Activated naive CD4-positive, alpha-beta T cell (primary cell): ENCODE results near the gene ICAM4.
"Not testable (repeated sequence)": the region's sequence is repeated elsewhere in the genome, so short reads cannot be mapped to it uniquely, and the experiment has no call there.

Experiments used
- DNase-seq, 4 experiments: peaks; one replicate each; lab custom pipeline; 2025; lab: John Stamatoyannopoulos, UW

ICAM4 gene, protein sequence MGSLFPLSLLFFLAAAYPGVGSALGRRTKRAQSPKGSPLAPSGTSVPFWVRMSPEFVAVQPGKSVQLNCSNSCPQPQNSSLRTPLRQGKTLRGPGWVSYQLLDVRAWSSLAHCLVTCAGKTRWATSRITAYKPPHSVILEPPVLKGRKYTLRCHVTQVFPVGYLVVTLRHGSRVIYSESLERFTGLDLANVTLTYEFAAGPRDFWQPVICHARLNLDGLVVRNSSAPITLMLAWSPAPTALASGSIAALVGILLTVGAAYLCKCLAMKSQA

DNA sequence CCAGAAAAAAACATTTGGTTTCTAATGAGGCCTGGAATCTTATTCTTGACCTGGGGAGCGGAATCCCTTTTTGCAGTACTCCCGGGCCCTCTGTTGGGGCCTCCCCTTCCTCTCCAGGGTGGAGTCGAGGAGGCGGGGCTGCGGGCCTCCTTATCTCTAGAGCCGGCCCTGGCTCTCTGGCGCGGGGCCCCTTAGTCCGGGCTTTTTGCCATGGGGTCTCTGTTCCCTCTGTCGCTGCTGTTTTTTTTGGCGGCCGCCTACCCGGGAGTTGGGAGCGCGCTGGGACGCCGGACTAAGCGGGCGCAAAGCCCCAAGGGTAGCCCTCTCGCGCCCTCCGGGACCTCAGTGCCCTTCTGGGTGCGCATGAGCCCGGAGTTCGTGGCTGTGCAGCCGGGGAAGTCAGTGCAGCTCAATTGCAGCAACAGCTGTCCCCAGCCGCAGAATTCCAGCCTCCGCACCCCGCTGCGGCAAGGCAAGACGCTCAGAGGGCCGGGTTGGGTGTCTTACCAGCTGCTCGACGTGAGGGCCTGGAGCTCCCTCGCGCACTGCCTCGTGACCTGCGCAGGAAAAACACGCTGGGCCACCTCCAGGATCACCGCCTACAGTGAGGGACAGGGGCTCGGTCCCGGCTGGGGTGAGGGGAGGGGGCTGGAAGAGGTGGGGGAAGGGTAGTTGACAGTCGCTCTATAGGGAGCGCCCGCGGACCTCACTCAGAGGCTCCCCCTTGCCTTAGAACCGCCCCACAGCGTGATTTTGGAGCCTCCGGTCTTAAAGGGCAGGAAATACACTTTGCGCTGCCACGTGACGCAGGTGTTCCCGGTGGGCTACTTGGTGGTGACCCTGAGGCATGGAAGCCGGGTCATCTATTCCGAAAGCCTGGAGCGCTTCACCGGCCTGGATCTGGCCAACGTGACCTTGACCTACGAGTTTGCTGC, at the start of gene ICAM4:
Gene ICAM4 (plus strand): TSS at position 153 of the 935 bp plus-strand sequence. CDS start 58 bp downstream, at position 211.
- DNase-seq, result peak in 1 of 4 experiments; percentile 18

DNA sequence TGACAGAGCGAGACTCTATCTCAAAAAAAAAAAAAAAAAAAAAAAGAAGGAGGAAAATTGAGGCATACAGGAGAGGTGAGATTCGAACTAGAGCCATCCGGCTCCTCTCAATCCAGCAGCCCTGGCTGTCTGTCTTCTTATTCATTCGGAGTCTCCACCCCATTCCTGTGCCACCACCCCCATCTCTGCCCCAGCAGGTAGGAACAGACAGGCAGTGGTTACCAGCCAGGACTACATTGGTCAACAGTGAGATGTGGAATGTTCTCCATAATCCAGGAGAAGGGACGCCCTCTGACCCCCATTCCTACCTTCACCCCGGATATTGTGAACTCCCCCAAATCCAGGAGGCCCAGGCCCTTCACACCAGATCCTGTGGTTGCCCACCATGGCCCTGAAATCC, 49.1 kb upstream of the ICAM4 start:
- DNase-seq, result no peak

DNA sequence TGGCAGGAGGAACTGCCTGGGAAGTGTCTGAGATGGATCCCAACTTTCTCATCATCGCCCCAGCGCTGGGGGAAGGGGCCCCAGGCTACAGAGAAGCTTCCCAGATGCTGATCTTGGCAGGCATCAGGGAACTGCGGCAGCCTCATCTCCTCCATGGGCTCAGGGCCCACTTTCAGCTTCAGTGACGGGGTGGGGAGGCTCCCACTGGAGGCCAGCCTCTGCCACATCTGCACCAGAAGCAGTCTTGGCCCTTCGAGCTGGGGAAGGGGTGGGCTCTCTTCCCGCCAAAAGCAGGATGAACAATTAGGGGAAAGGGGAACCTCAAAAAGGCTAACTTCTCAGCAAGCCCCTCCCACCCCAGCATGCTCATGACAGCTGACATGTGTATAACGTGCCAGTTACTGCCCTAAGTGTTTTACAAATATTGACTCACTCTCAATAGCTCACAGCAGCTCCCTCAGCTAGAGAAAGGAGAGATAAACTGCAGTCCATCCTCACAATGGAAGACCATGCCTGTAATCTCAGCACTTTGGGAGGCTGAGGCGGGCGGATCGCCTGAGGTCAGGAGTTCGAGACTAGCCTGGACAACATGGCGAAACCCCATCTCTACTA, 48.5 kb upstream of the ICAM4 start:
- DNase-seq, result no peak

DNA sequence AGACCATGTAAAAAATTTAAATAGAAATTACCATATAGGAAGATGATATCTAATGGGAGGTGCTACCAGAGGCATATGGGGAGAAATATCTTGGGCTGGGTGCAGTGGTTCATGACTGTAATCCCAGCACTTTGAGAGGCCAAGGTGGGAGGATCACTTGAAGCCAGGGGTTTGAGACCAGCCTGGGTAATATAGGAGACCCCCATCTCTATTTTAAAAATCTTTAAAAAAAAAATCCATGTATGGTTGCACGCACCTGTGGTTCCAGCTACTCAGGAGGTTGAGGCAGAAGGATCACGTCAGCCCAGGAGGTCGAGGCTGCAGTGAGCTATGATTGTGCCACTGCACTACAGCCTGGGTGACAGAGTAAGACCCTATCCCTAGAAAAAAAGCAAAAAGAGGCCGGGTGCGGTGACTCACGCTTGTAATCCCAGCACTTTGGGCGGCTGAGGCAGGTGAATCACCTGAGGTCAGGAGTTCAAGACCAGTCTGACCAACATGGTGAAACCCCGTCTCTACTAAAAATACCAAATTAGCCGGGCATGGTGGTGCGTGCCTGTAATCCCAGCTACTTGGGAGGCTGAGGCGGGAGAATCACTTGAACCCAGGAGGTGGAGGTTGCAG, 44.8 kb upstream of the ICAM4 start:
- not testable (repeated sequence) for DNase-seq

DNA sequence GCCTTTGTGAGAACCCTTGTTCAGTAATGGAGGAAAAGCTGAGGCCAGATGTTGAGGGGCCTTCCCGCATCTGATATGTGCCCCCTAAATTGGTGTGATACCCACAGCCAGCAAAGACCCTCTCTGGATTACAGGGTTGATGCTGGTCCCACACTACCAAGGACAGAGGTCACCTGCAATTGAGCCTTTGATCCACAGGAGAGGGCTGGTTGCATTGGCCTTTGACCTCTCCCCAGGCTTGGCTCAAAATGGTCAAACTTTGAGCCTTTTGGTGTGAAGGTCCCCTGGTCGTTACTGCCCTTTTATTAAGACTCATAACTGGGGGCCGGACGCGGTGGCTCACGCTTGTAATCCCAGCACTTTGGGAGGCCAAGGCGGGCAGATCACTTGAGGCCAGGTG, 43.1 kb upstream of the ICAM4 start:
- DNase-seq, result no peak

DNA sequence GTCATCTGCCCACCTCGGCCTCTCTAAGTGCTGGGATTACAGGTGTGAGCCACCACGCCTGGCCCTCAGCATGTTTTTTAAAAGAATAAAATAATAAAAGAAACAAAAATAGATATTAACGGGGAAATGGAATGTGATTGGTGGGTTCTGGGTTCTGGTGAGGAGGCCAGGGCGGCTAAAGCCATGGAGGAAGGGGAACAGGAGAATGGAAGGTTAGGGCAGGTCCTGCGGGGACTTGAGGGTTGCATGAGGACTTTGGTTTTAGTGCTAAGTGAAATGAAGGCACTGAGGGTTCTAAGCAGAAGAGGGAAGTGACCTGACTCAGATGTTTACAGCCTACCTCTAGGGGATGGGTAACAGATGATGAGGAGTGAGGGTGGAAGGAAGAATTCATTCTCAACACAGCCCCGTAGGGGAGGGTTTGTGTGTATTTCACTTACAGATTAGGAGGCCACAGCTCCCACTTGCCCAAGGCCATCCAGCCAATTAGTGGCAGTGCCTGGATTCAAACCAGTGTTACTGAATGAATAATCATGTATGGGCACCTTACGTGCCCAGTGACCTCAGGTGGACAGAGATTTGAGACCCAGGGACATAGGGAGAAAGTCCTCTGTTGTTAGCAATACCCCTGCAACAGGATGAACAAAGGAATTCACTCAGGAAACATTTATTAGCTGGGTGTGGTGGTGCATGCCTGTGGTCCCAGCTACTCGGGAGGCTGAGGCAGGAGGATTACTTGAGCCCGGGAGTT, 41.4 kb upstream of the ICAM4 start:
- DNase-seq, result no peak

DNA sequence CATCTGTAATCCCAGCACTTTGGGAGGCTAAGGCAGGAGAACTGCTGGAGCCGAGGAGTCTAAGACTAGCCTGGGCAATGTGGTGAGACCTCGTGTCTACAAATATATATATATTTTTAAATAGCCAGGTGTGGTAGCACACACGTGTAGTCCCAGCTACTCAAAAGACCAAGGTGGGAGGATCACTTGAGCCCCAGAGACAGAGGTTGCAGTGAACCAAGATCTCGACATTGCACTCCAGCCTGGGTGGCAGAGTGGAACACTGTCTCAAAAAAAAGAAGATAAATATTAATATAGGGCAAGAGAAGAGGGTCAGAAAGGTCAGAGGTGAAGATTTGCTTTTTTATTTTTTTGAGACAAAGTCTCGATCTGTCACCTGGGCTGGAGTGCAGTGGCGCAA, 40.2 kb upstream of the ICAM4 start:
- no peak for DNase-seq

DNA sequence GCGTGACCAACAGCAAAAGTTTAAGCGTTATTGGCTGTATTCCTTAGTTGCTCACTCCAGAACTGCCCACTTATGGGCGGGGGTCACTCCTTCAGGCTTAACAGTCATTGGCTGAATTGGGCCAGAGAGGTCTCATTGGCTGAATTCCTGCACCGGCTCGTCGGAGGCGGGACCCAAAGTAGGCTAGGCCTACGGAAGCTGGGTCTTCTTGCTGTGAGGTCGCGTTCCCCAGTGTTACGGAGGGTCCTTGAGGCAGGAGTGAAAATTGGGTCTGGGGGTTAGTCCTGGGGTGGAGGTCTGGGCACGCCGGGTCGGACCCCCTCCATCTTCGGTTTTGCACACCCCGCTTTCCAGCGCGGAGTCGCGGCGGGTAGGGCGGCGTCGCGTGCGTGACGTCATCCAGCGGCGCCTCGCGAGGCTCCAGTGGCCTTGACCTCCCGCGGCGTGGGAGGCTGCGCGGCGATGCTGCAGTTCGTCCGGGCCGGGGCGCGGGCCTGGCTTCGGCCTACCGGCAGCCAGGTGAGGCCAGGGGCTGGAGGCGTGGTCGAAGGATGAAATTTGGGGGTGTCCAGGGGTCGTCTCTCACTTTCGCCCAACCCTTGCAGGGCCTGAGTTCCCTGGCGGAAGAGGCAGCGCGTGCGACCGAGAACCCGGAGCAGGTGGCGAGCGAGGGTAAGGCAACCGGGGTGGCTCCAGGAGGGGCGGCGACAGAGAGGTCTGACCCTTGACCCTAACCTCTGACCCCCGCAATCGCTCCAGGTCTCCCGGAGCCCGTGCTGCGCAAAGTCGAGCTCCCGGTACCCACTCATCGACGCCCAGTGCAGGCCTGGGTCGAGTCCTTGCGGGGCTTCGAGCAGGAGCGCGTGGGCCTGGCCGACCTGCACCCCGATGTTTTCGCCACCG, 34.7 kb upstream of the ICAM4 start, which contains the start of gene MRPL4:
Gene MRPL4 (plus strand): TSS at position 423 of the 903 bp plus-strand sequence. CDS start 40 bp downstream, at position 463.
- DNase-seq, result peak; percentile 86 to 94 (median 92)

DNA sequence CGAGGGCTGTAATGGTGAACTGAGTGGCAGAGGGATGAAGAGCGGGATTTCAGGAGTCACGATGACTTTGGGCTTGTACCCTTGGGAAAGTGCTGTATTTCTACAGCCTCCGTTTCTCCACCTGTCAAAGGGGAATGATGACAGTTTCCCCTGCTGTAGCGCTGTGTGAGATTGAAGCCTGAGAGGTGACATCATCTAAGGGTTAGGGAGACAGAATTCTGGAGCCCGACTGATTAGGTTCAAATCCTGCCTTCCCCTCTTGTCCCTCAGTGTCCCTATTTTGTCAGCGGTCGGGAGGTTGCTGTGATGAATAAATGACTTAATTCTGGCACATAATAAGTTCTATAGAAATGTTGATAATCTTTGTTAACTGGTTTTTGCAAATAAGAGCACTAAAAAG, 34.0 kb upstream of the ICAM4 start:
- DNase-seq, result no peak

DNA sequence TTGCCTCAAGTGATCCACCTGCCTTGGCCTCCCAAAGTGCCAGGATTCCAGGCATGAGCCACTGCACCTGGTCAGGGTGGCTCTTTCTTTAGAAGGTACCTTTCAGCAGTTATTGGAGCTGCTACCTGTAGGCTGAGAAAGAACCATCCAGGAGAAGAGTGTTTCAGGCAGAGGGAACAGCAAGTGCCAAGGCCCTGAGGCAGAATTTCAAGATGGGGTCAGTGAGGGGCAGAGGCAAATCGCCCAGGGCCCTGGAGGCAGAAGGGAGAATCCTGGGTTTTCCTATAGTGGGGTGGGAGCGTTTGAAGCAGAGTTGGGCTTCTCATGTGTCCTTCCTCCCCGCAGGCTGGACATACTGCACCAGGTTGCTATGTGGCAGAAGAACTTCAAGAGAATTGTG, 32.5 kb upstream of the ICAM4 start:
- DNase-seq, result no peak

DNA sequence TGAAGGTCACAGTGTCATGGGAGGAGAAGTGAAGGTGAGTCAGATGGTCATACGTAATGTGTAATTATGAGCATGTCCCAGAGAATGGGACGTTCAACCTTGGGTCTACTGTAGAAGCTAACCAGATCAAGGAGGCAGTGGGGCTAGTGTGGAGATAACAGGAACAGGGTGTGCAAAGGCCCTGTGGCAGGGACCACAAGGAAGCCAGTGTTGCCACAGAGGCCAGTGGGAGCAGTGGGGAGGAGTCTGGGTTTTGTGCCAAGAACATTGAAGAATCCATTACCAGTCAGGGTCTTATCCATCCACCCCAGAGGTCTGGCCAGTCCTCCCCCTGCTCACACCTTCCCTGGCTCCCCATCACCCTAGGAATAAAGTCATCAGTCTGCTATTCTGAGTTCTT, 31.4 kb upstream of the ICAM4 start:
- no peak for DNase-seq

DNA sequence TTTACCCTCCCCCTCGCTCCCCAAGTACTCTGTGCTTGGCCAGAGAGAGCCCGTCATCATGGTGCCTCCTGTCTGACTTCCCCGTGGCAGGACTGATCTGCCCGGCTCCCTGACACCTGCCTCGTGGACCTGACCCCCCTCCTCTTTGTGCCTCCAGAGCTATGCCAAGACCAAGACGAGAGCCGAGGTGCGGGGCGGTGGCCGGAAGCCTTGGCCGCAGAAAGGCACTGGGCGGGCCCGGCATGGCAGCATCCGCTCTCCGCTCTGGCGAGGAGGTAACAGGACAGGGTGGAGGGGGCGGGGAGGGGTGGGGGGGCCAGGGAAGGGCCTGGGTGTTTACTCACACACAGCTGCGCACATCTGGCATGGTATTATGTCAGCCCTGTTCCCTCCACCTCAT, 30.2 kb upstream of the ICAM4 start:
- DNase-seq, result no peak

DNA sequence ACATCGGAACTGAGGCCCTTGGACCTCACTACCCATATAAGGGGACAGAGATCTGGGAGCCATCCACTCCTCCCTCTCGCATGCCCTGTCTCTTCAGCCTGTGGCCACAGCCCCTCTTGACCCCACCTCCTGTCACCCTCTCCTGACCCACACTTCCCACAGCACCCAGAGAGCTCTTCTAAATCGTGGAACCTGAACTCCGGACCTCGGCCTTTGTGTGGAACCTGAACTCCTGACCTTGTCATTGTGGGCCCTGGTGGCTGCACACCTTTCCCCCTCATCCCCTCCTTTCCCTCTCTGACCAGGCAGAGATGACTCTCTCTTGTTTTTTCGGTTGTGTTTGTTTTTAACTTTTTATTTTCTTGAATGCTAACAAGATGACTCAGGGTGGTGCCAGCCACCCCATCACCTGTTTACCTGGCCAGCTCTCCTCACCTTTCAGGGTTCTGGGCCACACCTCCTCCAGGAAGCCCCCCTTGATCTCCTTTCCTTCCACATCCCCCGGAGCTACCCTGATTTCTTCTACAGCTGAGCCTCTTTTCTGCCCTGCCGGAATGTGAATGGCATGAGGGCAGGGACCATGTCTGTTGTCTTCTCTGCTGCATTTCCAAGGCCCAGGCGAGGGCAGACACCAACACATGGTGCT, 29.7 kb upstream of the ICAM4 start:
- DNase-seq, result no peak

DNA sequence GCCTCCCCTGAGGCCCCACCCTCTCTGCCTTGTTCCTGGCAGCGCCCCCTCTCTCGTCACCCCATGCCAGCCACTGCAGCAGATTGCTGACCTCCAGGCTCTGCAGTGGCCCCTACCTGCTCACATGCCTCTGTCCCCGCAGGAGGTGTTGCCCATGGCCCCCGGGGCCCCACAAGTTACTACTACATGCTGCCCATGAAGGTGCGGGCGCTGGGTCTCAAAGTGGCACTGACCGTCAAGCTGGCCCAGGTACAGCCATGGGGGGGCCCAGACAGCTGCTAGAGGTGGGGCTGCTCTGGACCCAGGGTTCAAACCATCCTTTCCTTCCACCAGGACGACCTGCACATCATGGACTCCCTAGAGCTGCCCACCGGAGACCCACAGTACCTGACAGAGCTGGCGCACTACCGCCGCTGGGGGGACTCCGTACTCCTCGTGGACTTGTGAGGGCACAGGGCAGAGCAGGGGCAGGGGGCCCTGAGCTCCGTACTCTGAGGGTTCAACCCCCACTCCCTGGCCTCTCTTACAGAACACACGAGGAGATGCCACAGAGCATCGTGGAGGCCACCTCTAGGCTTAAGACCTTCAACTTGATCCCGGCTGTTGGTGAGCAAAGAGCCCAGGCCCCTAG, 28.6 kb upstream of the ICAM4 start:
- DNase-seq, result no peak

DNA sequence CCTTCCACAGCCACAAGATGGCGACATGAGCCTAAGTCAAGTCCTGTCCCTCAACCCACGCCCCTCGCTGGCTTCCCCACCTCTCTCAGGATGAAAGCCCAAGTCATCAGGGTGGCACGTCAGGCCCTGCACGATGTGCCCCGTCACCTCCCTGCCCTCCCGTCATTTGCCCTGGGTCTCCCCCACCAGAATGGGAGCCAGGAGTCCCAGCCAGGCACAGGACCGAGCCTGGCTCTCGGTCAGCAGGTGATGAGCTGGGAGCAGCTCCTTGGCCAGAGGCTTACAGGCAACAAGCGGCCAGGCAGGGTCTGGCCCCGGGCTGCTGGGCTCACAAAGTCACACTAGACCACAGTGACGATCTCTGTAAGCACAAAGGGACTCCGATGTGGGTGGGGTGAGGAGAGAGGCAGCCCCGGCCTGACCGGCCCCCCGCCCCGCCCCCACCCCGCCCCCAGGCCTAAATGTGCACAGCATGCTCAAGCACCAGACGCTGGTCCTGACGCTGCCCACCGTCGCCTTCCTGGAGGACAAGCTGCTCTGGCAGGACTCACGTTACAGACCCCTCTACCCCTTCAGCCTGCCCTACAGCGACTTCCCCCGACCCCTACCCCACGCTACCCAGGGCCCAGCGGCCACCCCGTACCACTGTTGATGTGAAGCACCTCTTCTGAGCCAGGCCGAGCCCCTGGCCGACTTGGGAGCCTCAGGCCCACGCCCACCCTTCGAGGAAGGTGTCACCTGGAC, 27.4 kb upstream of the ICAM4 start:
- peak; percentile 50 to 77 (median 64) for DNase-seq

DNA sequence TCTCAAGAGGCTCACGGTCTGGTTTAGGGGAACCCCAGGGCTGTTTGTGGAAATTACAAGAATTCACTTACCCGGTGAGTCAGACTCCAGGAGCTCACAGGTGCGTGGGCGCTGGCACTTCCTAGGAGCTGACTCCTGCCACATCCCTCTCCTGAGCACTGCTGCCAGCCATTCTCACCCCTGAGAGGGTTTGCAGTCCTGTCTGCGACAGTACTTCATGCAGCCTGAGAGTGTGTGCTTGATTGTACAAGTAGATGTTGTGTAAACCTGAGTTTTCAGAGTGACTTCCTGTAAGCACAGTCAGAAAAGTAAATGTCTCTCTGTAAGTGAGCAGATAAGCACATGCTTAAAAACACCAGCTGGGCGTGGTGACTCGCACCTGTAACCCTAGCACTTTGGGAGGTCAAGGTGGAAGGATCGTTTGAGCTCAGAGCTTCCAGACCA, 26.6 kb upstream of the ICAM4 start:
- DNase-seq, result no peak

DNA sequence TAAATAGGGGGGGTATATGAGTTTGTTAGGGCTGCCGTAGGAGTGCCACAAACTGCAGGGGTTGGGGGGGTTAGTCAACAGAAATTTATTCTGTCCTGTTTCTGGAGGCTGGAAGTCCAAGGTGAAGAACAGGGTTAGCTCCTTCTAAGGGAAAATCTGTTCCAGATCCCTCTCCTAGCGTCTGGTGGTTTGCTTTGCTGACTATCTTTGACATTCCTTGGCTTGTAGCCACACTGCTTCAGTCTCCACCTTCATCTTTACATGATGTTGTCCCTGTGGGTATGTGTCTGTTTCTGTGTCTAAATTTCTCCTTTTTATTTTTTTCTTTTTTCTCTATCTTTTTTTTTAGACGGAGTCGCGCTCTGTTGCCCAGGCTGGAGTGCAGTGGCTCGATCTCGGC, 24.0 kb upstream of the ICAM4 start:
- no peak for DNase-seq

DNA sequence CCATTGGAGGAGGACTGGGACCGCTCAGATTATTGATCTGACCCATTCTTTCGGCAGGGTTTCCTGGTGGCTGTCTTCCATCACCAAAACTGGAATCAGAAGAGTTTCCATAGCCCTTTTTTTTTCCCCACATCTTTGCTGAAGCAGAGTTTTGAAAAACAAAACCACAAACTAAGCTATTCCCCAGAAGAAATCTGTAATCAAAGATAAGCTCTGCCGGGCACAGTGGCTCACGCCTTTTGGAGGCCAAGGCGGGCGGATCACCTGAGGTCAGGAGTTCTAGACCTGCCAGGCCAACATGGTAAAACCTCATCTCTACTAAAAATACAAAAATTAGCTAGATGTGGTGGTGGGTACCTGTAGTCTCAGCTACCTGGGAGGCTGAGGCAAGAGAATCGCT, 20.0 kb upstream of the ICAM4 start:
- no peak for DNase-seq

DNA sequence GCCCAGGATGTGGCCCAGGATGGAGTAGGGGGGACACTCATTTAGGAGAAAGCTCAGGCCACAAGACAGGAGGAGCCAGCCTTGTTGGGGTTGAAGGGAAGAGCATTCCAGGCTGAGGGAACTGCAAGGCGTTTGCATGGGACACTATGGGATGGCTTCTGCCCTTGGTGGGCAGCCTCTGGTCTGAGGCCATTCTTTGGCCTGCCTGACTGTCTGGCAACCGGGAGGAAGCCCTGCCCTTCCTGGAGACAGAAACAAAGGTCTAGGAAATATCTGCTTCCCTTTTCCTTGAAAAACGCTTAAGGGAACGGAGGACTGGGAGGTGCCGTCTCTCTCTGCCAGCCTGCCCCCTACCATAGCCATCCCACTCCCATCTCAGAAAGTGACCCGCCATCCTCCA, 18.7 kb upstream of the ICAM4 start:
- no peak for DNase-seq
